Measurements from ENCODE around the gene CA6.

GRCh38 chr1:8939362-8939995 is 6.2 kb upstream of the CA6 start:
- TF ChIP-seq CTCF (IDR thresholded peaks at IDR 0.05): no peak
- no peak for TF ChIP-seq POLR2A (IDR thresholded peaks at IDR 0.05)
